ENCODE results near the gene MAGEA11. TPM values are rescaled to one million over a fixed set of nuclear protein-coding genes. Genes with fewer than 3 reads are reported as not detected.
"Not testable (repeated sequence)": the region's sequence is repeated elsewhere in the genome, so short reads cannot be mapped to it uniquely, and the experiment has no call there.

The MAGEA11 gene
- total RNA-seq, 1 donor from 2014 or later, result 0.17 TPM

DNA sequence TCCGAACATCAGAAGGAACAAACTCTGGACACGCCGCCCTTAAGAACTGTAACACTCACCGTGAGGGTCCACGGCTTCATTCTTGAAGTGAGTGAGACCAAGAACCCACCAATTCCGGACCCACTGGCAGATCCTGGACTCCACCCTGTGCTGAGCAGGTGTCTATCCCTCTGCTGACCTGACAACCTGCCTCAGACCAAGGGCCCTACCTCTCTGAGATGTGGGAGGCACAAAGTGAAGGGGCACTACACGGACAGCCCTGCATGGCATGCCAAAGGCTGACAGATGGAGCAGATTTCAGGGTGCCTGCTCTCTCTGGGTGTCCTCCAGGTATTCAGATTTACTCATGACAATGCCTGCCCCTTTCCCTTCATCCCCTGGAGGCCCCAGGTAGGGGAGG, 48.0 kb downstream of the MAGEA11 start:
- H3K36me3 Mint-ChIP-seq, result no peaks in the 10 kb centered on the region

GRCh38 chrX:149760965-149761364, 49.1 kb downstream of the MAGEA11 start:
- Mint-ChIP-seq H3K4me3 (no peak overlapping the region), H3K9me3 (peaks cover 4% of the 10 kb centered on the region), H3K27me3 (no peaks in the 10 kb centered on the region), H3K27ac (no peak overlapping the region), H3K4me1 (ENCODE audit: unreplicated experiment) (no peaks in the 10 kb centered on the region), H3K36me3 (no peaks in the 10 kb centered on the region)
- TF ChIP-seq, protein P1, sequence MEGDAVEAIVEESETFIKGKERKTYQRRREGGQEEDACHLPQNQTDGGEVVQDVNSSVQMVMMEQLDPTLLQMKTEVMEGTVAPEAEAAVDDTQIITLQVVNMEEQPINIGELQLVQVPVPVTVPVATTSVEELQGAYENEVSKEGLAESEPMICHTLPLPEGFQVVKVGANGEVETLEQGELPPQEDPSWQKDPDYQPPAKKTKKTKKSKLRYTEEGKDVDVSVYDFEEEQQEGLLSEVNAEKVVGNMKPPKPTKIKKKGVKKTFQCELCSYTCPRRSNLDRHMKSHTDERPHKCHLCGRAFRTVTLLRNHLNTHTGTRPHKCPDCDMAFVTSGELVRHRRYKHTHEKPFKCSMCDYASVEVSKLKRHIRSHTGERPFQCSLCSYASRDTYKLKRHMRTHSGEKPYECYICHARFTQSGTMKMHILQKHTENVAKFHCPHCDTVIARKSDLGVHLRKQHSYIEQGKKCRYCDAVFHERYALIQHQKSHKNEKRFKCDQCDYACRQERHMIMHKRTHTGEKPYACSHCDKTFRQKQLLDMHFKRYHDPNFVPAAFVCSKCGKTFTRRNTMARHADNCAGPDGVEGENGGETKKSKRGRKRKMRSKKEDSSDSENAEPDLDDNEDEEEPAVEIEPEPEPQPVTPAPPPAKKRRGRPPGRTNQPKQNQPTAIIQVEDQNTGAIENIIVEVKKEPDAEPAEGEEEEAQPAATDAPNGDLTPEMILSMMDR (conservative IDR thresholded peaks at IDR 0.05), result no peak
- no peak for DNase-seq (ENCODE audit: extremely low spot score, unreplicated experiment)

More for the DNA sequence above, 48.0 kb downstream of the MAGEA11 start:
- Mint-ChIP-seq H3K4me1 (ENCODE audit: unreplicated experiment) (no peaks in the 10 kb centered on the region), H3K27ac (no peak overlapping the region), H3K9me3 (peaks cover 4% of the 10 kb centered on the region), H3K4me3 (no peak overlapping the region), H3K27me3 (no peaks in the 10 kb centered on the region)
- TF ChIP-seq, protein P1 (conservative IDR thresholded peaks at IDR 0.05), result no peak
- no peak for DNase-seq (ENCODE audit: extremely low spot score, unreplicated experiment)

- not testable (repeated sequence) for H3K4me1 Mint-ChIP-seq (ENCODE audit: unreplicated experiment); DNase-seq (ENCODE audit: extremely low spot score, unreplicated experiment); H3K27ac Mint-ChIP-seq; H3K36me3 Mint-ChIP-seq; H3K27me3 Mint-ChIP-seq; H3K9me3 Mint-ChIP-seq; H3K4me3 Mint-ChIP-seq
Observed at GRCh38 chrX:149761858-149762674, 50.2 kb downstream of the MAGEA11 start.

DNA sequence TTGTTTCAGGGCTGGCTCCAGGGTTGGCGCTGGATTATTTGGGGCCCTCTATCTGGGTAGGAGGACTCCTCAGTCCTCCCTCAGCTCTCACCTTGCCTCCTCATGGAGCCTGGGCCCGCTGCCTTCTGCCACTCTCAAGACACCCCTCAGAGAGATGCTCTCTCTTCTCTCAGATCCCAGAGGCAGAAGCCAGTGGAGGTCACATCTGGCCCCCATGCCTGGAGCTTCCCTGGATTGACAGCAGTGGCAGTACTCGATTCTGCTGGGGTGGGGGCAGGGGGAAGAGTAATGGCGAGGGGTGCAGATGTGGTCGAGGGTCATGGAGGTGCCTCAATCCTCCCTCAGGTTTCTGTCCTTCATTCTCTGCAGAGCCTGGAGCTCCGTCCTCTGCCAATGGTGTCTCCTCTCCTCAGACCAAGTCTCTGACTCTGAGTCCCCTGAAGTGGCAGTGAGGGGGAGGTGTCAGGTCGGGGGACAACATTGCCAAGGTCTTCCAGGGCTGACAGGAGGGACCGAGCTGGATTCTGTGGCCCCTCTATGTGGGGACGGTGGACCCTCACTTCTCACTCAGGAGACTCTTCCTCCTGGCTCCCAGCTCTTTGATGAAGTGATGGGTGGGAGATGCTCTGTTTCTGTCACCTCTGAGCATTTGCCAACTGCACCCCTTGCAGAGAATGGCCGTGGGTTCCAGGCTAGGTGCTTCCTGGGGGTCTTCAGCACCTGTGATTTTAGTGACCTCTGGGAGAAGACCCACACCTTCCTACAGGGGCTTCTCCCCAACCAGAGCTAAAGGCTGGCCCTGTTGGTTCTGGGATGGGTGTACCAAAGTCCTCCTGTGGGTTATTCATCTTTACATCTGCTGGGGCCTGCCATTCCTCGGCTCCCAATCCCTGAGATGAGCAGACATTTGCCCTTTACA, 51.1 kb downstream of the MAGEA11 start:
- no peak for DNase-seq (ENCODE audit: extremely low spot score, unreplicated experiment)
- no peaks in the 10 kb centered on the region for H3K27me3 Mint-ChIP-seq
- TF ChIP-seq, protein P1 (conservative IDR thresholded peaks at IDR 0.05), result no peak
- H3K36me3 Mint-ChIP-seq, result no peaks in the 10 kb centered on the region
- H3K4me3 Mint-ChIP-seq, result no peak overlapping the region
- H3K4me1 Mint-ChIP-seq (ENCODE audit: unreplicated experiment), result no peaks in the 10 kb centered on the region
- H3K27ac Mint-ChIP-seq, result no peak overlapping the region
- H3K9me3 Mint-ChIP-seq, result peaks cover 4% of the 10 kb centered on the region

Other genes starting within 250 kb of the MAGEA11 start
- gene IDS, start 206.8 kb upstream of the MAGEA11 start, total RNA-seq (ENCODE audit: low replicate concordance), result 46.8 and 173 TPM in 2 replicates
- gene EOLA1, start 171.0 kb upstream of the MAGEA11 start, total RNA-seq (ENCODE audit: low replicate concordance), result 20.7 and 30.5 TPM in 2 replicates
- gene HSFX3, start 162.1 kb upstream of the MAGEA11 start, total RNA-seq (ENCODE audit: low replicate concordance), result not detected in 2 replicates
- gene MAGEA9B, start 124.6 kb upstream of the MAGEA11 start, total RNA-seq (ENCODE audit: low replicate concordance), result not detected in 2 replicates
- gene HSFX2, start 116.7 kb upstream of the MAGEA11 start, total RNA-seq (ENCODE audit: low replicate concordance), result not detected in 2 replicates
- gene TMEM185A, start 80.3 kb upstream of the MAGEA11 start, total RNA-seq (ENCODE audit: low replicate concordance), result 31.4 and 31.9 TPM in 2 replicates
- 1.00 and 2.4 TPM in 2 replicates for gene HSFX1, start 62.0 kb downstream of the MAGEA11 start, total RNA-seq (ENCODE audit: low replicate concordance)
- not detected in 2 replicates for gene MAGEA9, start 69.9 kb downstream of the MAGEA11 start, total RNA-seq (ENCODE audit: low replicate concordance)
- gene MAGEA8, start 169.1 kb downstream of the MAGEA11 start, total RNA-seq (ENCODE audit: low replicate concordance), result 0.21 TPM in 1 of 2 replicates, not detected in the other
- not detected in 2 replicates for gene HSFX4, start 217.5 kb downstream of the MAGEA11 start, total RNA-seq (ENCODE audit: low replicate concordance)
- 32.7 and 39.0 TPM in 2 replicates for gene EOLA2, start 226.4 kb downstream of the MAGEA11 start, total RNA-seq (ENCODE audit: low replicate concordance)

Data from type B pancreatic cell (in vitro differentiated cells).